Astrocyte of the hippocampus (primary cell): ENCODE results near the gene AGBL3.
A peak's percentile ranks its signal among the peaks of the same experiment; 100 is the strongest.

ENCODE experiments used
- DNase-seq: peaks from one replicate; pipeline ENCODE4 v3.0.0; 2011; ENCODE audit warnings: low read depth, low spot score

Gene AGBL3

GRCh38 chr7:134986363-134987251, at the start of gene AGBL3:
TSS of gene AGBL3 (plus strand) at chr7:134986508. CDS start at chr7:134987934, 1,426 bp downstream.
- DNase-seq = peak; percentile 98

- DNase-seq = peak; percentile 39
Measured at GRCh38 chr7:134936893-134937510, 49.3 kb upstream of the AGBL3 start.

DNA sequence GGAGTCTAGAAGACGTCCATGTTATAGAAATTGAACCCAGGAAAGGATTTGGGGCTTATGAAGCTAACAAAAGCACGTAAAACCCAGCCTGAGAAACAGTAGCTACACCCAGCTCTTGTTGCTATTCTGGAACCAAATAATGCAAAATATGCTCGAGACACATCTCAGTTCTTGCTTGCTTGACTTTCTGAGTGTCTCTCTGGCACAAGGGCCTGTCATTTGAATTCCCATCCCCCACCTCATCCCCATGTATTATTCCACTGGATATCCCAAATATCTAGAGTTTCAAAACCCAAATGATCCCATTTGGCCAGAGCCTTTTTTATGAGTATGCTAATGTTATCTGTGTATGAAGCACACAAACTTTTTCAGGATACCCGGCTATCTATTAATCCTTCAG, 48.2 kb upstream of the AGBL3 start:
- DNase-seq = no peak

DNA sequence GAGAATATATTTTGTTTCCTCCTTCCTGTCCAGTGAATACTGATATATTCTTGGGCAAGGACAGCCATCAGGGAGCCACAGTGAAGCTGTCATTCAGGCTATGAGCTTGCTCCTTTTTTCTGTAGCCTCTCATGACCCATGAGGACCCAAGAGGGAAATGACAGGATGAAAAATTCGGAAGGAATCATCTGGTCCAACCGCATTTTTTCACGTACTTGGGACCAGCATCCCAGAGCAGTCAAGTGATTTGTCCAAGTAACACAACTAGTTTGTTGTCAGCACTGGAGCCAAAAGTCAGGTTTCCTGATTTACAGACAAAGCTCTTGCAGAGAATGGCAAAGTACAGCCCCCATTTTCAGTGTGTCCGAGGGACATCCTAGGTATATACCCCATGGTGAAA, 47.2 kb upstream of the AGBL3 start:
- no peak for DNase-seq

DNA sequence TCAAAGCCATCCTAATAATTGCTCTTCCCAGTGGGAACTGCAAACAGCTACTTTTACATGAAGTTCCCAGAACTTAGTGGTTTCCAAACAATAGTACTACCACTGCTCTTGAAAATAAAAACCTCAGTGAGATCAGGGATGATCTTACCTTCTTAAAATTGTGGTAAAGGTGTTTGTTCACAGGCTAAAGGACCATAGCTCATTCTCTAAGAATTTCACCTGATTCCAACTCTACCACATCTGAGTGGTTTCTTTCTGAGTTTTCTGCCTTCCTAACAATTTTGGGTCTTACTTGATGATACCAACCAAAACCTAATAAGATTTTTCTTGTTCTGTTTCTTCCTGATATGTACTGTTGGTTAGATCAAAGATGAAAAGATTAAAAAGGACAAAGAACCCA, 45.6 kb upstream of the AGBL3 start:
- DNase-seq = no peak

- DNase-seq = peak; percentile 64
Measured at GRCh38 chr7:134941185-134941900, 45.0 kb upstream of the AGBL3 start.

DNA sequence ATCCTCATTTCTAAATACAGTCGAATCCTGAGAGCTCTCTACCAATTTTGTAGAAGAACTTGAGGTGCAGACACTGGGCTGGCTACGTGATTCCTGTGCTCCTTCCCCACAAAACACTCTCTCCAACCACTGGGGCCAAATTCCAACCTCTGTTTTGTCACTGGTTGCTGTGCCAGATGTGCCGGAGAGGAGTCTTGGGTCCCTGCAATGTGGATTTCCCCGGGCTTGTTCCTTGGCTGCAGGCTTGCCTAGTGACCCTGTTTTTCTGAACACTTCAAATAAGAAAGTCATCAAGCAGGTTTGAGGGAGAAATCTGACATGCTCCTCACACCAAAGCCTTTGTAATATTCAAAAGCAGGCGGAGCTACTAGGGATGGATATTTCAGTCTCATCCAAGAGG, 44.4 kb upstream of the AGBL3 start:
- no peak for DNase-seq

- no peak for DNase-seq
Measured at GRCh38 chr7:134942690-134943466, 43.4 kb upstream of the AGBL3 start.

DNA sequence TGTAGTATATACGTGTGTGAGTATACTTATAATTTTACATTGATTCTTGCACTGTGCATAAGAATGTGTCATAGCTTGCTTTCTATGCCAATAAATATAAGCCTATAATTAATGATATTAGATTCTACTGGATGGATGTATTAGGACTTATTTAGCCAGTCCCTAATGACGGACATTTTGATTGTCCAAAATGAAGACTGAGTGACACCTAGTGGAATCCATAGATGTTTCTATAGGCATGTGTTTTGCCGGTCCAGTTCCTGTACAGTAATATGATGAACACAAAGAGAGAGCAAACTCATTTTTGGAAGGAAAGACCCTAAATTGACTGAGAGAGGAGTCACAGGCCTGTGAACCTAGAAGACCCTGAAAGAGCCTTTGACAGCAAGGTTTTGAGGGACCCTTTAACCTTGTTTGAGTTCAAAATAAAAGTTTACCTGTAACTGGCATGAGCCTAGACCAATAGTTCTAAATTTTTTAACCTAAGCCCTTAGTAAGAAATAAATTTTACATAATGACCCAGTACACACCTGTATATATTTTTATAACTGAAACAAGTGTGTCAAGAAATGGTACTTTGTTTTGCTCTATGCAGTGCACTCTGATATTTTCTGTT, 42.4 kb upstream of the AGBL3 start:
- DNase-seq = no peak

DNA sequence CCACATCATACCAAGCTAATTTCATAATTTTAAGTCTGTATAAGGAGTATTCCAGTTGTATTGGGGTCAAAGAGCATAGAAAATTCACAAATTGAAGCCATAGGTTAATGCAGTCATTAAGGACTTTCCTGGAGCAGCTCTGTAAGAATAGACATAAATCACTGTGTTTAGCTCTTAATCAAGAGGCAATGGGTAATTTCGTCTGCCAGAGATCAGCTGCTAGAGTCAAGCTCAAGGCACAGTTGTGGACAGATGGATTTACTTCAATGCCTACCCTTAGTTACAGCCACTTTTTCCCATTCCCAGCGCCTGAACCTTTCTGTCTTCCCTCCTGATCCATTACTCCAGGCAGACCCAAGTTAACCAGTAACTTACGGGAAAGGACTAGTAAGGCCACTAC, 40.6 kb upstream of the AGBL3 start:
- no peak for DNase-seq

GRCh38 chr7:134946260-134946659, 40.0 kb upstream of the AGBL3 start:
- DNase-seq = no peak

DNA sequence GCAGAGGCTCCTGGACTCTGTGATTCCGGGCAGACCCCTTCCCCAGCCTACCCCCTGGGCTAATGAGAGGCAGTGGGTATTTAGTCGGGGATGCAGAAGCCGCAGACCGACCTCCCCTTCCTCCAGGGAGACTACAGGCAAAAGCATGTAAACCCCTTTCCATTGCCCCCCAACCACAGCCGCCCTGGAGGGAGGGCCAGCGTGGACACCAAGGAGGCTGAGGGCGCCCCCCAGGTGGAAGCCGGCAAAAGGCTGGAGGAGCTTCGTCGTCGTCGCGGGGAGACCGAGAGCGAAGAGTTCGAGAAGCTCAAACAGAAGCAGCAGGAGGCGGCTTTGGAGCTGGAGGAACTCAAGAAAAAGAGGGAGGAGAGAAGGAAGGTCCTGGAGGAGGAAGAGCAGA, 39.0 kb upstream of the AGBL3 start:
- DNase-seq = no peak

GRCh38 chr7:134947831-134948230, 38.5 kb upstream of the AGBL3 start:
- no peak for DNase-seq

GRCh38 chr7:134948246-134948645, 38.1 kb upstream of the AGBL3 start:
- no peak for DNase-seq

DNA sequence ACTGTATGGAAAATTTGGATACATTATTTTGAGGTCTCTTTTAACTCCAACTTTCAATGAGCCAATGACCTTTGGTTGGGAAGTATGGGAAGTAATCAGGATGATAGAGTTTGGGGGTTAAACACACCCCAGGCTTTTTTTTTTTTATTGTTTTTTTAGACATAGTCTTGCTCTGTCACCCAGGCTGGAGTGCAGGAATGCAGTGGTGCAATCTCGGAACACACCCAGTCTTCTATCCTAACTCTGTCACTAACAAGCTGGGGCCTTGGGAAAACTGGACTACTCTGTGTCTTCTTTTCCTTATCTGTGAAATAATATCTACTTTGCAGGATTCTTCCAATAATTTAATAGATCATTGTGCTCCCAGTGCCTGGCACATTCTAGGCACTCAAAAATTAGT, 37.6 kb upstream of the AGBL3 start:
- DNase-seq = no peak

DNA sequence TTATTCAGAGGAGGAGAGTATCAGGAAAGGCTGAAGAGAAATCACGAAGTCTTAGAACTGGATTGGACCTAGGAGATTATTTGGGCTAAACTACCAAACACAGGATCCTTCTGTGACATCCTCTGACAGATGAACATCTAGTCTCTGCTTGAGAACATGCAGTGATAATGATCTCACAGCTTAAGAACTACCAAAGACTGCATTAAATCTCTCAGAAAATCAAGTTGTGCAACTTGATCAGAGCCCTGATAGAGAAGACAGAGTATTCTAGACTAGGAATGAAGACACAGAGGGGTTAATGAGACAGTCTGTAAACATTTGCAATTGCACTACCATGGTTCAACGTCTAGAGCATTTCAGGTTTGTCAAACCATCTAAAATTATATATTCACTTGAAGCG, 37.1 kb upstream of the AGBL3 start:
- no peak for DNase-seq

DNA sequence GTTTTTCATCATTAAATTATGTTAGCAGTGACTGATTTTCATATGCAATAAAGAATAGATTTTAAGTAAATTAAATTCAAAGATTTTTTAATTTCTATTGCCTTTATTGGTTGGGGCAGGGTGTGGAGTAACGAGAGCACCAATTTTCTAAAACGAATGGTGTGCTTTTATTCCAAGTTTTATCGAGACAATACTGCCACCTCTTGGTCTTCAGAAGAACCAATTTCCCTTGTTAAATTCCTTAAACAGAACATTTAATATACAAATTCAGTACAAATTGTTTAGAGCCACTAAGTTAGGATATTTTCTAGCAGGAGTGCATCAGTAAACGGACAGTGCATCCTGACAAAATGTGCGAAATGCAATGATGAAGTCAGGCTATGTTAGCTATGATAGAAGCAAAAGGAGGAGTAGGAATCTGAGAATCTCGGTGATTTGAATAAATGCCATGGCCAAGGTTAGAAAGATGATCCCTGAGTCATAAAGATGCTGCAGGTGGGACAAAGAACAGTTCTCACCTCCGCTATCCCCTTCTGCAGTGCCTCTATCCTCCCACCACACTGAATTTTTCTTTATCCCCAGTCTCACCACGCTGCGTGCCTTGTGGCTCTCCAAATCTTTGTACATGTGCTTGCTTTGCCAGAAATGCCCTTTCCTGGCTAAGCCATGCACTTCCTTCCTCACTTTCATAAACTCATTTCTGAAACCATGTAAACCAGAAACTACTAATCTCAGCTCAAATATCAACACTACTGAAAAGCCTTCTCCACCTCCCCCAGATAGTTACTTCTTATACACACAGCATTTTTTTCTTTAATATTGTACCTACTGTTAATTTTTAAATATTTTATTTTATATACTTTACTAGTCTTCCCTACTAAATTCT, 31.9 kb upstream of the AGBL3 start:
- no peak for DNase-seq

DNA sequence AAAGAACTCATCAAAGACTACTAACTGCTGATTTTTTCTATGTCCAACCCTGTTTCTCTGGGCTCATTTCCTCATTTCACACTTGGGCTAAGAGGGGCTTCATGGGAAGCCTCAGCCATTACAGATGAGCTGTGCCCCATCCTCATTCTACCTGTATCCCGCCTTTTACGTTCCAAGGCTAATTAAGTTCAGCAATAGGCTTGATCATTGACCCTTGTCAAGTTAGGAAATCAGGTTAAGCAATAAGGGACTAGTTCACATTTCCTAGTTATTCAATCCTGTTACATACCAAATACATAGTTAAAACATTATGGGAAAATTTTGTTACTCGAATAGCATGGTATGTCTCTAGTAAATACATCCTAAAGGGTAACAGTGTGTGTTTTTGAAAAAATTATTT, 29.3 kb upstream of the AGBL3 start:
- DNase-seq = no peak

- DNase-seq = no peak
Measured at GRCh38 chr7:134959810-134960209, 26.5 kb upstream of the AGBL3 start.

- DNase-seq = no peak
Measured at GRCh38 chr7:134962270-134962780, 24.0 kb upstream of the AGBL3 start.
